PFSK-1 (cell line): ENCODE results near the gene APOL3.

Experiments
- FOXP2 ChIP-seq: optimal IDR thresholded peaks from 2 replicates; pipeline ENCODE3; 2011; ENCODE audit warnings: borderline replicate concordance, control low read depth, inconsistent platforms; ENCODE audit not compliant: insufficient read depth; ENCODE audit errors: extremely low read length, extremely low read depth
- POLR2AphosphoS5 ChIP-seq: IDR thresholded peaks from 2 replicates; pipeline ENCODE4 v1.6.1; 2012; ENCODE audit warnings: low read depth, mild to moderate bottlenecking, control low read depth, low read length, moderate library complexity
- REST ChIP-seq, 2 experiments: IDR thresholded peaks; 2 replicates each; pipeline versions ENCODE4 v1.6.1 to v1.8.0; 2011 to 2012; ENCODE audit warnings: low read depth in 2 of 2, low read length in 2 of 2, control low read depth in 1 of 2, inconsistent platforms in 1 of 2, mild to moderate bottlenecking in 1 of 2, moderate library complexity in 1 of 2; ENCODE audit not compliant: insufficient read depth in 1 of 2
- SIN3A ChIP-seq: IDR thresholded peaks from 2 replicates; pipeline ENCODE4 v1.6.1; 2012; ENCODE audit warnings: mild to moderate bottlenecking, low read length, moderate library complexity, borderline replicate concordance; ENCODE audit not compliant: insufficient read depth
- TAF1 ChIP-seq: IDR thresholded peaks from 2 replicates; pipeline ENCODE4 v1.6.1; 2012; ENCODE audit warnings: low read length, control low read depth, borderline replicate concordance; ENCODE audit not compliant: insufficient read depth

Gene APOL3

DNA sequence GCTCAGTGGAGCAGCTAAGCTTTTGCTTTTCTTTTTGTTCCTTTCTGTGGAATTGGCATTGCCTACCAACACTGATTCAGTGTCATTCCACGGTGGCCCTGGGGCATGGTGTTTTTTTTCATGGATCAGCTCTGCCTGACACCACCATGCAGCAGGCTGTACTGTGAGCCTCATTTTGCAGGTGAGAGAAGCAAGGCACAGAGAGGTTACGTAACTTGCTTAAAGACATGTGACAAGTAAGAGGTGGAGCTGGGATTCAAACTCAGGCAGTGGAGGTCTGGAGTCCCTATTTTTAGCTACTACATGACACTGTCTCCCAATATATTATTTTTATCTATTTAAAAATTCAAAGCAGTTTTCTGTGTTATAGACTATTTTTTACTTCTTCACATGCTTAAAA is 44.4 kb downstream of the APOL3 start:
- no peak for TF ChIP-seq POLR2AphosphoS5
- TF ChIP-seq SIN3A: no peak
- TF ChIP-seq REST (IDR thresholded peaks at IDR 0.05; ENCODE audit: insufficient read depth in 1 of 2, low read depth in 2 of 2, low read length in 2 of 2): no peak
- no peak for TF ChIP-seq TAF1
- no peak for TF ChIP-seq FOXP2

DNA sequence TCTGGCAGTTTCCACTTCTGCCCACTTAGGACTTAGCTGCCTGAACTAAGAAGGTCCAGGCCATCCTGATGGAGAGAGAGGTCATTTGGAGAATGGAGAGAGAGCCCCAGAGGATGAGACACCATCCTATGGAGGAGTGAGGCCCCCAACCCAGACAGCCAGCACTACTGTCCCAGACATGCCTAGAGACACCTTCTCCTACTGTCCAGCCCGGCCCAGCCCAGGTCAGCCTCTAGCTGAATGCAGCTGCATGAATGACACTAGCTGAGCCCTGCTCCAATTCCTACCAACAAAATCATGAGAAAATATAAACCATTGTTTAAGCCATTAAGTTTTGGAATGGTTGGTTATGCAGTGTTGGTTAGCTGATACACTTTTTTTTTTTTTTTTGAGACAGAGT is 47.4 kb downstream of the APOL3 start:
- TF ChIP-seq REST (IDR thresholded peaks at IDR 0.05; ENCODE audit: insufficient read depth in 1 of 2, low read depth in 2 of 2, low read length in 2 of 2): no peak
- TF ChIP-seq TAF1: no peak
- TF ChIP-seq POLR2AphosphoS5: no peak
- no peak for TF ChIP-seq FOXP2
- no peak for TF ChIP-seq SIN3A

DNA sequence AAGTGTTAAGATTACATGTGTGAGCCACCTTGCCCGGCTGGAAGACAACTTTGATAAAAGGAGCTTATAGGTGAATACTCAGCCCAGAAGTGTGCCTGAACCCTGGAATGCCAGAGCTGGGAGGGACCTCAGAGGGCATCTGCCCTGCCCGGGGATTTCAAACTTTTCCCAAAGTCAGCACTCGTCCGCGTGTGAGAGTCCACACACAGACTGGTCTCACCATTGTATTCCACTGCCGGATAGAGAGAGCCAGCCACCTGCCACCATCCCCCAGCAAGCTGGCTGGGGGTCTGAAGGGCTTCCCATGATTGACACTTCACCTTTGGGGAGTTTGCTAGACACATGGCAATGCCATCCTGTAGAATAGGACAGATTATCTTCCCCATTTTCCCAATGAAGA is 49.2 kb downstream of the APOL3 start:
- TF ChIP-seq FOXP2 (no peak), REST (IDR thresholded peaks at IDR 0.05; ENCODE audit: insufficient read depth in 1 of 2, low read depth in 2 of 2, low read length in 2 of 2) (no peak), POLR2AphosphoS5 (no peak), SIN3A (no peak), TAF1 (no peak)

GRCh38 chr22:36110306-36110881 is 50.2 kb downstream of the APOL3 start:
- no peak for TF ChIP-seq POLR2AphosphoS5
- TF ChIP-seq REST (IDR thresholded peaks at IDR 0.05; ENCODE audit: insufficient read depth in 1 of 2, low read depth in 2 of 2, low read length in 2 of 2): no peak
- TF ChIP-seq TAF1: no peak
- TF ChIP-seq SIN3A: no peak
- TF ChIP-seq FOXP2: no peak

DNA sequence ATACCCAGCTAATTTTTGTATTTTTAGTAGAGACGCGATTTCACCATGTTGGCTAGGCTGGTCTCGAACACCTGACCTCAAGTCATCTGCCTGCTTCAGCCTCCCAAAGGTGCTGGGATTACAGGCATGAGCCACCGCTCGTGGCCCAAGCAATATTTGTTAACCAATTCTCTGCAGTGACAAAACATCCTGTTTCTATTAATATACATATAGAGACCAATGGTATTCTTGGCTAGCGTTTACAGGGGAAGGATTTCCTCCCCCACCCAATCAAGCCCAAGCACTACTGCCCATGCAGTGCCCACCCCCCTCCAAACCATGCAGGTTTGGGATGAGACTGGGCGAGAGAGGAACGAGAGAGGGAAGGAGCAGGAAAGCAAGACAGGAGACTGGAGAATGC is 53.1 kb downstream of the APOL3 start:
- TF ChIP-seq TAF1 (no peak), REST (IDR thresholded peaks at IDR 0.05; ENCODE audit: insufficient read depth in 1 of 2, low read depth in 2 of 2, low read length in 2 of 2) (no peak), FOXP2 (no peak), SIN3A (no peak), POLR2AphosphoS5 (no peak)
